Left renal cortex interstitium (tissue), 4 donors: ENCODE data around the gene RNF130. TPM values are rescaled to one million over a fixed set of nuclear protein-coding genes. Genes with fewer than 3 reads are reported as not detected.

Source experiments
- polyA plus RNA-seq, 4 donors: library from polyadenylated mRNA; unstranded; fragments of 120-200 nt; gene quantifications; one replicate each; pipeline ENCODE4 v1.2.1, GENCODE V29; 2013; ENCODE audit not compliant: insufficient read length in 4 of 4

Gene RNF130
- polyA plus RNA-seq, 4 donors: 71.0 to 77.0 (median 74.7) TPM

Other genes starting within 250 kb of the RNF130 start
- 10 to 100 TPM; 29.0 to 57.2 (median 39.6) TPM for gene MRNIP, start 212.9 kb downstream of the RNF130 start, polyA plus RNA-seq
- 100 to 1,000 TPM in 3 of 4 donors, 10 to 100 TPM in 1; 87.5 to 141 (median 109) TPM for gene TBC1D9B, start 163.9 kb downstream of the RNF130 start, polyA plus RNA-seq
- under 1 TPM; 0.46 to 0.75 (median 0.64) TPM for gene RASGEF1C, start 137.5 kb upstream of the RNF130 start, polyA plus RNA-seq
- 10 to 100 TPM; 37.5 to 40.2 (median 39.9) TPM for gene MAPK9, start 220.3 kb upstream of the RNF130 start, polyA plus RNA-seq